Left ventricle myocardium inferior (tissue), 1 donor: ENCODE results near the gene CNTN4. TPM values are rescaled to one million over a fixed set of nuclear protein-coding genes. Genes with fewer than 3 reads are reported as not detected.

ENCODE experiments used
- DNase-seq: peaks from one replicate; pipeline ENCODE4 v3.0.0-alpha.2; 2020
- H3K27ac ChIP-seq: fragments of 200-600 bp; replicated peaks from 2 replicates; pipeline ENCODE4 v1.8.0; 2021
- H3K27me3 ChIP-seq: fragments of 200-600 bp; 2 replicates; pipeline ENCODE4 v1.8.0; 2021; ENCODE audit warnings: low read depth
- H3K36me3 ChIP-seq: fragments of 200-600 bp; 2 replicates; pipeline ENCODE4 v1.8.0; 2021
- H3K4me1 ChIP-seq: fragments of 200-600 bp; 2 replicates; pipeline ENCODE4 v1.8.0; 2021
- H3K4me3 ChIP-seq: fragments of 200-600 bp; 2 replicates; pipeline ENCODE4 v1.8.0; 2021; ENCODE audit warnings: mild to moderate bottlenecking, moderate library complexity
- H3K9me3 ChIP-seq: fragments of 200-600 bp; replicated peaks from 2 replicates; pipeline ENCODE4 v1.8.0; 2021
- intact Hi-C: fragments of 100-400 bp; cut with micrococcal nuclease; formaldehyde crosslinking; loops from one replicate; pipeline ENCODE4 v1.11.0; 2022
- total RNA-seq: library from RNA; stranded (reverse); fragmentation: NEBNext Ultra II Directional; extraction: Animal tissue kit (Norgen Biotek cat#: 25700); gene quantifications from one replicate; pipeline ENCODE4 v1.2.1, GENCODE V29; 2021
- TF ChIP-seq, protein P1 (sequence below): fragments of 200-600 bp; IDR thresholded peaks from 2 replicates; pipeline ENCODE4 v1.8.0; 2021; ENCODE audit warnings: antibody characterized with exemption, mild to moderate bottlenecking, borderline replicate concordance
- donor health status: DM: no; HTN: yes; CAD: no; lungs with severe emphysema.

CNTN4 gene
- total RNA-seq, 1 donor from 2014 or later = 1.2 TPM

GRCh38 chr3:2547049-2547448, 448.4 kb downstream of the CNTN4 start:
- Histone ChIP-seq H3K4me1 (no peaks in the 10 kb centered on the region), H3K27ac (no peak overlapping the region), H3K4me3 (no peak overlapping the region), H3K27me3 (no peaks in the 10 kb centered on the region), H3K36me3 (no peaks in the 10 kb centered on the region), H3K9me3 (peaks cover 31% of the 10 kb centered on the region)
- TF ChIP-seq, protein P1, sequence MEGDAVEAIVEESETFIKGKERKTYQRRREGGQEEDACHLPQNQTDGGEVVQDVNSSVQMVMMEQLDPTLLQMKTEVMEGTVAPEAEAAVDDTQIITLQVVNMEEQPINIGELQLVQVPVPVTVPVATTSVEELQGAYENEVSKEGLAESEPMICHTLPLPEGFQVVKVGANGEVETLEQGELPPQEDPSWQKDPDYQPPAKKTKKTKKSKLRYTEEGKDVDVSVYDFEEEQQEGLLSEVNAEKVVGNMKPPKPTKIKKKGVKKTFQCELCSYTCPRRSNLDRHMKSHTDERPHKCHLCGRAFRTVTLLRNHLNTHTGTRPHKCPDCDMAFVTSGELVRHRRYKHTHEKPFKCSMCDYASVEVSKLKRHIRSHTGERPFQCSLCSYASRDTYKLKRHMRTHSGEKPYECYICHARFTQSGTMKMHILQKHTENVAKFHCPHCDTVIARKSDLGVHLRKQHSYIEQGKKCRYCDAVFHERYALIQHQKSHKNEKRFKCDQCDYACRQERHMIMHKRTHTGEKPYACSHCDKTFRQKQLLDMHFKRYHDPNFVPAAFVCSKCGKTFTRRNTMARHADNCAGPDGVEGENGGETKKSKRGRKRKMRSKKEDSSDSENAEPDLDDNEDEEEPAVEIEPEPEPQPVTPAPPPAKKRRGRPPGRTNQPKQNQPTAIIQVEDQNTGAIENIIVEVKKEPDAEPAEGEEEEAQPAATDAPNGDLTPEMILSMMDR = no peak
- DNase-seq = no peak
- intact Hi-C loops = no loop called here

- no peaks in the 10 kb centered on the region for H3K27me3 ChIP-seq
- no peak overlapping the region for H3K4me3 ChIP-seq
- peaks cover 5% of the 10 kb centered on the region for H3K9me3 ChIP-seq
- intact Hi-C loops = no loop called here
- DNase-seq = no peak
- TF ChIP-seq, protein P1 = no peak
- no peak overlapping the region for H3K27ac ChIP-seq
- H3K36me3 ChIP-seq = no peaks in the 10 kb centered on the region
- H3K4me1 ChIP-seq = no peaks in the 10 kb centered on the region
Observed at GRCh38 chr3:2554656-2555055, 456.0 kb downstream of the CNTN4 start.

DNA sequence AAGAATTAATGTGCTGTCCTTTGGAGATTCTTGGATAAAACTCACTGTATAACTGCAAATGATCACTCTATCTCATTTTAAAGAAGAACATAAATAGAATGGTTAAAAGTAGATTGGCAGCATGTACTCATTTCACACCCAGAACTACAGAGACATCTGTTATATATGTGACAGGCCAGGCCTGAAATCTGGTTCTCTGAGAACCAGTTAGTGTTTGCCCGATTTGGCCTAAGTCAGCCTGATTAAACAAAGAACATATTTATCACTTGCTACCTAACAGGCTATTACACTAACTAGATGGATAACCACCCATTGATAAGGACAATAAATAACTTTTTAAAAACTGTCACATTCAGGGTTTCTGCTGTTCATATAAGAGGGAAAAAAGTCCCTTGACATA, 460.1 kb downstream of the CNTN4 start:
- H3K27ac ChIP-seq = no peak overlapping the region
- peaks cover 4% of the 10 kb centered on the region for H3K9me3 ChIP-seq
- no peaks in the 10 kb centered on the region for H3K4me1 ChIP-seq
- H3K27me3 ChIP-seq = no peaks in the 10 kb centered on the region
- TF ChIP-seq, protein P1 = no peak
- no peak overlapping the region for H3K4me3 ChIP-seq
- H3K36me3 ChIP-seq = no peaks in the 10 kb centered on the region
- intact Hi-C loops = no loop called here
- no peak for DNase-seq

DNA sequence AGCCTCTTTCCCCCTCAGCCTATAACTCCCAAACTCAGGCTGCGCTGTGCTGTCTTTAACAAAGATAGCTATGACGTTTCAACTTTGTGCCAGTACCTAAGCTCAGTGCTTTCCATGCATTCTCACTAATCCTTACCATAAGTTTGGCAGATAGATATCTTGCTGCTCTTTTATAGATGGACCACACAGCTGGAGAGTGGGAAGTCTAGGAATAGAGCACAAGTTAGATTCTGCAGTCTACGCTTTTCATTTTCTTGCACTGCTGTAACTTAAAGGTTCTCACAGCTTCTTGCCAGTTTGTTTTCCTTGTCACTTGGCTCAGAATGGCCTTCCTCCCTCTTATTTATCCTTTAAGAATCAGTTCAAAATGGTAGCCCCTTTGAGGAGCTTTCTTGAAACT, 468.8 kb downstream of the CNTN4 start:
- no peak overlapping the region for H3K4me3 ChIP-seq

DNA sequence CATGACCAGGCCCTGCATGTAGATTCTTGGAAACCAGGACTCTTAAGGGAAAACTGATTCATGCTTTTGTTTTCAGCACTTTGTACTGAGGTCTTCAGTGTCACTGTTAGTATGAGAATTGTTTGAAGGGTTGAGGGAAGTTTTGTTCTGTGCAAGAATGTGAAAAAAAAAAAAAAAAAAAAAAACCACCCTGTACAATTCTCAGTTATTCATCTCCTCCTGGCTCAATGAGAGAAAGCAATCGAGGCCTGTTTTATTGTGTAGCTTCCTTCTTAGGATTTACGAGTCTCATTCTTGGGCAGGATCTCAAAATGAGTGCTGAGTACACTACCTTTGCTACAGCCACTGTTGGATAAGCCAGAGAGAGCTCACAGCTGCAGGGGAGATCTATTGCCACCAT, 469.5 kb downstream of the CNTN4 start:
- H3K36me3 ChIP-seq = no peaks in the 10 kb centered on the region
- intact Hi-C loops = no loop called here
- TF ChIP-seq, protein P1 = no peak
- no peak overlapping the region for H3K27ac ChIP-seq
- no peak for DNase-seq
- H3K9me3 ChIP-seq = peaks cover 4% of the 10 kb centered on the region
- no peaks in the 10 kb centered on the region for H3K4me1 ChIP-seq
- H3K27me3 ChIP-seq = no peaks in the 10 kb centered on the region
- no peak overlapping the region for H3K4me3 ChIP-seq

More for the DNA sequence above, 468.8 kb downstream of the CNTN4 start:
- Histone ChIP-seq H3K9me3 (peaks cover 4% of the 10 kb centered on the region), H3K36me3 (no peaks in the 10 kb centered on the region), H3K27ac (no peak overlapping the region), H3K4me1 (no peaks in the 10 kb centered on the region), H3K27me3 (no peaks in the 10 kb centered on the region)
- TF ChIP-seq, protein P1 = no peak
- intact Hi-C loops = no loop called here
- DNase-seq = no peak

DNA sequence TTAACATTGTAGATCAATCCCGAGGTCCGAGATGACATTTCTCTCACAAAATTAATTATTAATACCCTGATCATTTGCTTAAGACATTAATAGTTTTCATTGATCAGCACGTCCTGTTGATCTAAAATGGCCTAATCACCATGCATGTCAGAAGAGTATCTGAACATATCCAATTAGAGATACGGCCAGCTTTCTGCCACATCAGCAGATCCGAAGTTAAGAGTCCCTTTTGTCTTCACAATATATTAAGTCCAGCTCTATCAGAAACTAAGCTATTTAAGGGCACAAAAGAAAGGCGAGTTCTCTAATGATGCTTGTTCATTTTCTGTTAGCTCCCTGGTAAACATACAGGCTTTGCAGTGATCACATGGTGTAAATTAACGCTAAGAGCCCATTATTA, 470.3 kb downstream of the CNTN4 start:
- H3K9me3 ChIP-seq = no peaks in the 10 kb centered on the region
- TF ChIP-seq, protein P1 = no peak
- intact Hi-C loops = no loop called here
- DNase-seq = no peak
- H3K36me3 ChIP-seq = no peaks in the 10 kb centered on the region
- H3K4me1 ChIP-seq = no peaks in the 10 kb centered on the region
- no peak overlapping the region for H3K27ac ChIP-seq
- H3K4me3 ChIP-seq = no peak overlapping the region
- H3K27me3 ChIP-seq = no peaks in the 10 kb centered on the region
